HG03521 (cell line): ENCODE data around the gene SLBP.
"Not testable (repeated sequence)": the region's sequence is repeated elsewhere in the genome, so short reads cannot be mapped to it uniquely, and the experiment has no call there.

ENCODE experiments used
- ATAC-seq: cut with Tn5 transposase; IDR thresholded peaks from one replicate; pipeline ENCODE4 v1.9.1; 2021; ENCODE audit warnings: mild to moderate bottlenecking, moderate library complexity; ENCODE audit not compliant: unreplicated experiment

SLBP gene

GRCh38 chr4:1713003-1713851 is 1.1 kb upstream of the SLBP start:
- ATAC-seq, result no peak

GRCh38 chr4:1711571-1712215 is 426 bp downstream of the SLBP start:
- ATAC-seq, result peak; percentile 13

GRCh38 chr4:1711055-1711570 is 1.0 kb downstream of the SLBP start:
- ATAC-seq, result no peak

GRCh38 chr4:1708581-1708980 is 3.5 kb downstream of the SLBP start:
- no peak for ATAC-seq

GRCh38 chr4:1706358-1706757 is 5.8 kb downstream of the SLBP start:
- no peak for ATAC-seq

- no peak for ATAC-seq
Observed at GRCh38 chr4:1705732-1706131, 6.4 kb downstream of the SLBP start.

- ATAC-seq, result no peak
Observed at GRCh38 chr4:1703867-1704266, 8.3 kb downstream of the SLBP start.

GRCh38 chr4:1701671-1702070 is 10.4 kb downstream of the SLBP start:
- ATAC-seq, result not testable (repeated sequence)

GRCh38 chr4:1695913-1696312 is 16.2 kb downstream of the SLBP start:
- ATAC-seq, result no peak

- ATAC-seq, result peak; percentile 59
Observed at GRCh38 chr4:1693131-1693896, 18.8 kb downstream of the SLBP start.

- no peak for ATAC-seq
Observed at GRCh38 chr4:1691737-1692373, 20.3 kb downstream of the SLBP start.

GRCh38 chr4:1690698-1691097 is 21.4 kb downstream of the SLBP start:
- ATAC-seq, result no peak

GRCh38 chr4:1686440-1687036 is 25.6 kb downstream of the SLBP start:
- ATAC-seq, result no peak

GRCh38 chr4:1685235-1686150 is 26.6 kb downstream of the SLBP start:
- no peak for ATAC-seq

- ATAC-seq, result no peak
Observed at GRCh38 chr4:1684506-1685234, 27.4 kb downstream of the SLBP start.

- ATAC-seq, result peak; percentile 89
Observed at GRCh38 chr4:1683736-1684505, 28.2 kb downstream of the SLBP start, which contains the start of gene FAM53A. TSS of gene FAM53A (minus strand) at chr4:1684313. CDS start at chr4:1668741, 15,572 bp downstream.

- ATAC-seq, result no peak
Observed at GRCh38 chr4:1683261-1683735, 28.8 kb downstream of the SLBP start.

GRCh38 chr4:1682860-1683259 is 29.3 kb downstream of the SLBP start:
- no peak for ATAC-seq
